Measurements from ENCODE around the gene DNMBP. TPM values are rescaled to one million over a fixed set of nuclear protein-coding genes. Genes with fewer than 3 reads are reported as not detected.

The DNMBP gene
- total and polyA plus RNA-seq, 2 of the 4 experiments (the other 2 are of a cell fraction) = 10.9 to 13.6 TPM

DNA sequence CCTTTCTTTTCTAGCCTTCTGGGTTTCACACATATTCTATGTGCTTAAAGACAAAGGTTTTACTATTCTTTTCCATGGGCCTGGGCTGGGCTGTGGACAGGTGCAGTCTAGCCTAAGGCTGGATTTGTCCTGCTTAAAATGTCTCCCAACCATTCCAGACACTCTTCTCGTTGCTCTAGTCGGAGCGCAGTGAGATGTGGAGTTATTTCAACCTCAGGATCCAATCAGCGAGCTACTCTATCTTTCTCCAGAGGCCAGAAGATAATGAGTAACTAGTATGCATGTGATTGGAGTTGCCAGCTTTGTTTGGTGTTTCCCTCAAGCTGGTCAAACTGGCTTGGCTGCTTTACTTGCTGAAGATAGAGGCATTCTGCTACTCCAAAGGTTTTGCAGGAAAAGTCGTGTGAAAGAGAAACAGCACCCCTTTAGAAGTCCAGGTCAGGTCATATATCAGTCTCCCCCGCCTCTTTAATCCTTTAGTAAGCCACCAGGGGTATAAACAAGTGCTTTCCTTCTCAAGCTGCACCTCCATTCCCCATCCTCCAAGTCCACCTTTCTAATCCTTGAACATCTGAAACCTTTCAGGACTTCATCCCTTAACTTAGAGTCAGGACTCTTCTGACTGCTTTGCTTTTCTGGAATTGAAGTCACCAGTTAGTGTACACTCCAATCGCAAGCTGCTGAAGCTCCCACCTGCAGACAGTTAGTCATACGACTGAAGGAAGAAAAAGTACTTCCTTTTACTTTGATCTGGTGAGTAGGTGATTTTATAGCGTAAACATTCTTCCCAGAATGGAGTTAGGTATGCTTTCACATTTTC is 78.8 kb downstream of the DNMBP start:
- POLR2A ChIA-PET (ENCODE audit: unreplicated experiment) = interaction anchor here (0.6 kb wide), 1 partner anchor 15 kb away, joined by 4 read pairs; no protein-coding TSS in a partner anchor
- Histone ChIP-seq H3K9ac (ENCODE audit: low read depth, low read length) (no peak overlapping the region), H4K5ac (ENCODE audit: low read depth, low read length) (no peak overlapping the region), H2BK20ac (ENCODE audit: low read depth, low read length) (no peak overlapping the region), H3K23ac (ENCODE audit: low read depth, low read length) (no peak overlapping the region), H2BK15ac (ENCODE audit: low read depth, low read length) (no peak overlapping the region), H3K36me3 (ENCODE audit: control insufficient read depth, insufficient read depth, low read length) (no peaks in the 10 kb centered on the region), H3K79me1 (ENCODE audit: low read depth in 1 of 2, low read length in 2 of 2) (peaks cover 45 to 61% of the 10 kb centered on the region in 2 experiments), H3K9me3 (ENCODE audit: control insufficient read depth, insufficient read depth, low read length) (no peaks in the 10 kb centered on the region), H3K27ac (ENCODE audit: insufficient read depth, low read length) (no peak overlapping the region), H2BK5ac (ENCODE audit: low read depth, low read length, poor library complexity, severe bottlenecking) (no peak overlapping the region), H3K27me3 (ENCODE audit: control insufficient read depth, insufficient read depth, low read length) (no peaks in the 10 kb centered on the region), H2AK9ac (replicated peaks; ENCODE audit: low read depth, low read length, poor library complexity) (no peak overlapping the region), H3K9me1 (ENCODE audit: insufficient read depth, low read length) (peaks cover 21% of the 10 kb centered on the region), H2AFZ (replicated peaks; ENCODE audit: low read length, poor library complexity) (no peak overlapping the region), H3K4me2 (ENCODE audit: low read depth, low read length) (peak overlapping the region; percentile 31; the same call in 1 of the 2 replicates), H3K4me3 (ENCODE audit: insufficient read depth, low read depth, low read length) (no peak overlapping the region), H3K56ac (ENCODE audit: extremely low read depth, insufficient read depth, low read length) (no peak overlapping the region), H3K4me1 (ENCODE audit: control insufficient read depth, insufficient read depth, low read length) (peaks cover 16% of the 10 kb centered on the region), H3K18ac (ENCODE audit: low read depth, low read length) (no peak overlapping the region), H2AK5ac (ENCODE audit: low read depth, low read length) (no peak overlapping the region; the same call in 1 of the 2 replicates), H3K14ac (replicated peaks; ENCODE audit: low read depth, low read length) (peak overlapping the region; percentile 35; the same call in 1 of the 2 replicates), H4K8ac (ENCODE audit: low read depth in 2 of 2, low read length in 2 of 2) (no peak overlapping the region), H3K4ac (ENCODE audit: low read depth, low read length) (no peak overlapping the region), H4K20me1 (ENCODE audit: insufficient read depth, low read length) (peaks cover 11% of the 10 kb centered on the region; the same call in 1 of the 2 replicates), H2BK120ac (ENCODE audit: low read depth, low read length) (no peak overlapping the region), H4K91ac (ENCODE audit: insufficient read depth, low read depth, low read length) (no peak overlapping the region)
- TF ChIP-seq CHD1 (IDR thresholded peaks at IDR 0.05; ENCODE audit: low read depth, low read length) (no peak), NFE2L2 (IDR thresholded peaks at IDR 0.05; ENCODE audit: low read depth, low read length) (no peak), MXI1 (IDR thresholded peaks at IDR 0.05; ENCODE audit: borderline replicate concordance, low read depth, low read length) (no peak), RCOR1 (IDR thresholded peaks at IDR 0.05; ENCODE audit: insufficient replicate concordance, low read length) (no peak), RAD21 (IDR thresholded peaks at IDR 0.05; ENCODE audit: low read length) (no peak), MAFK (IDR thresholded peaks at IDR 0.05; ENCODE audit: low read depth, low read length) (no peak), BHLHE40 (IDR thresholded peaks at IDR 0.05; ENCODE audit: low read depth, low read length) (no peak)
- TF ChIP-seq, protein P1, sequence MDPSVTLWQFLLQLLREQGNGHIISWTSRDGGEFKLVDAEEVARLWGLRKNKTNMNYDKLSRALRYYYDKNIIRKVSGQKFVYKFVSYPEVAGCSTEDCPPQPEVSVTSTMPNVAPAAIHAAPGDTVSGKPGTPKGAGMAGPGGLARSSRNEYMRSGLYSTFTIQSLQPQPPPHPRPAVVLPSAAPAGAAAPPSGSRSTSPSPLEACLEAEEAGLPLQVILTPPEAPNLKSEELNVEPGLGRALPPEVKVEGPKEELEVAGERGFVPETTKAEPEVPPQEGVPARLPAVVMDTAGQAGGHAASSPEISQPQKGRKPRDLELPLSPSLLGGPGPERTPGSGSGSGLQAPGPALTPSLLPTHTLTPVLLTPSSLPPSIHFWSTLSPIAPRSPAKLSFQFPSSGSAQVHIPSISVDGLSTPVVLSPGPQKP (IDR thresholded peaks at IDR 0.05; ENCODE audit: borderline replicate concordance, low read depth, low read length) = no peak
- TF ChIP-seq, protein P2, sequence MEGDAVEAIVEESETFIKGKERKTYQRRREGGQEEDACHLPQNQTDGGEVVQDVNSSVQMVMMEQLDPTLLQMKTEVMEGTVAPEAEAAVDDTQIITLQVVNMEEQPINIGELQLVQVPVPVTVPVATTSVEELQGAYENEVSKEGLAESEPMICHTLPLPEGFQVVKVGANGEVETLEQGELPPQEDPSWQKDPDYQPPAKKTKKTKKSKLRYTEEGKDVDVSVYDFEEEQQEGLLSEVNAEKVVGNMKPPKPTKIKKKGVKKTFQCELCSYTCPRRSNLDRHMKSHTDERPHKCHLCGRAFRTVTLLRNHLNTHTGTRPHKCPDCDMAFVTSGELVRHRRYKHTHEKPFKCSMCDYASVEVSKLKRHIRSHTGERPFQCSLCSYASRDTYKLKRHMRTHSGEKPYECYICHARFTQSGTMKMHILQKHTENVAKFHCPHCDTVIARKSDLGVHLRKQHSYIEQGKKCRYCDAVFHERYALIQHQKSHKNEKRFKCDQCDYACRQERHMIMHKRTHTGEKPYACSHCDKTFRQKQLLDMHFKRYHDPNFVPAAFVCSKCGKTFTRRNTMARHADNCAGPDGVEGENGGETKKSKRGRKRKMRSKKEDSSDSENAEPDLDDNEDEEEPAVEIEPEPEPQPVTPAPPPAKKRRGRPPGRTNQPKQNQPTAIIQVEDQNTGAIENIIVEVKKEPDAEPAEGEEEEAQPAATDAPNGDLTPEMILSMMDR (conservative IDR thresholded peaks at IDR 0.05; ENCODE audit: low read depth, low read length) = no peak
- CTCF ChIA-PET = interaction anchor here (0.6 to 1.0 kb wide), 2 partner anchors 12 to 37 kb away, joined by 3 to 4 read pairs; no protein-coding TSS in a partner anchor
- no TSS peak for BruUV-seq (replicated peaks)
- in situ Hi-C loops (cut with MboI; ENCODE audit: low sequenced_read_pairs) = no loop called here
- WGBS, 2 experiments (ENCODE audit: extremely low coverage in 2 of 2, insufficient read length in 1 of 2) = no CpG with 5 or more reads among the region's 9 CpGs
- intact Hi-C loops (cut with micrococcal nuclease) = no loop called here
- ATAC-seq (ENCODE audit: low read depth) (no peak), DNase-seq (peak; percentile 44)
- dilution Hi-C loops (cut with HindIII; ENCODE audit: low sequenced_read_pairs, unreplicated experiment) = no loop called here
